ENCODE measurements around the gene ANKUB1.

ANKUB1 gene

GRCh38 chr3:149808209-149808829 is 16.0 kb upstream of the ANKUB1 start:
- peak; percentile 60 for DNase-seq

DNA sequence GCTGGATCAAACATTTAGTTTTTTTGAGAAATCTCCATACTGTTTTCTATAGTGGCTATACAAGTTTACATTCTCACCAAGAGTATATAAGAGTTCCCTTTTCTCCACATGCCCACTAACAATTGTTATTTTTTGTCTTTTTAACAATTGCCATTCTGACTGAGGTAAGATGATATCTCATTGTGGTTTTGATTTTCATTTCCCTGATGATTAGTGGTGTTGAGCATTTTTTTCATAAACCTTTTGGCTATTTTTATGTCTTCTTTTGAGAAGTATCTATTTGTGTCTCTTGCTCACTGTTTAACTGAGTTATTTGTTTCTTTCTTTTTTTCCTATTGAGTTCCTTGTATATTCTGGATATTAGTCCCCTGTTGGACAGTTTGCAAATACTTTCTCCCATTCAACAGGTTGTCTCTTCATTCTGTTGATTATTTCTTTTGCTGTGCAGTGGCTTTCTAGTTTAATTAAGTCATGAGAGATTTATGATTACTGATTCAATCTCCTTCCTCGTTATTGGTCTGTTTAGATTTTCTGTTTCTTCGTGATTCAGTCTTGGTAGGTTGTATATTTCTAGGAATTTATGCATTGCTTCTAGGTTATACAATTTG is 13.9 kb upstream of the ANKUB1 start:
- no peak for DNase-seq

DNA sequence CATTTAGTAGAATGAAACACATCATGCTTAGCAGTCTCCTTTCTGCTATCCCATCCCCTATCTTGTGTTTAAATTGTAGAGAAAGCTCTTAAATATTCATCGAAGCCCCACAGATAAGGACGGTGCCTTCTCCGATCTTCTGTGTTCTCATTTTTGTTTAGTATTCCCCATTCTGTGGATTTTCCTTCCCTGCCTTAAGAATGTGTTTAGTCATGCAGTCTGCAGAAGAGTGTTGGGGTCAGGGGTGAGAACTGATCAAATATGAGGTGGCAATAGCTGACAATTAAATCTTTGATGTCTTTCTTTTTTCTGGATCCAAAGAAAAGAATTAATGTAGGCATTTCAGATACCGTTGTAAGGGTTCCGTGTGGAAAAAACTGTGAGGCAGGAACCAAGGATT is 9.3 kb upstream of the ANKUB1 start:
- no peak for DNase-seq

DNA sequence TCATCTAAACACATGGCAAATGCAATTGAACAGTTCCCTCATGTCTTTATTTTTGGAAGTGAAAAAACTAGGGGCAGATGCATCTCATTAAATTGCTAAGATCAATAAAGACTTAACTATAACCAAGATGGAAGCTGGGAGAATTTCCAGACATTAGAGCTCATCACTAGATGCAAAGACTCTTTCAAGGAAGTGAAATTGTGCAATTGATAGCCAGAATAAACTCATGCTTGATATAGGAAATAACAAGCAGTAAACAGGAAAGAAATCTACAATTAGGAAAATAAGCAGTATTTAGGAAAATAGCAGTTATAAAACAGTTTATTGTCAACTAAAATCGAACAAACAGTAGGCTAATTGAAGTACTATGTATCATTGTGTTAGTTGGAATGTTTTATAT is 8.8 kb upstream of the ANKUB1 start:
- DNase-seq = no peak

DNA sequence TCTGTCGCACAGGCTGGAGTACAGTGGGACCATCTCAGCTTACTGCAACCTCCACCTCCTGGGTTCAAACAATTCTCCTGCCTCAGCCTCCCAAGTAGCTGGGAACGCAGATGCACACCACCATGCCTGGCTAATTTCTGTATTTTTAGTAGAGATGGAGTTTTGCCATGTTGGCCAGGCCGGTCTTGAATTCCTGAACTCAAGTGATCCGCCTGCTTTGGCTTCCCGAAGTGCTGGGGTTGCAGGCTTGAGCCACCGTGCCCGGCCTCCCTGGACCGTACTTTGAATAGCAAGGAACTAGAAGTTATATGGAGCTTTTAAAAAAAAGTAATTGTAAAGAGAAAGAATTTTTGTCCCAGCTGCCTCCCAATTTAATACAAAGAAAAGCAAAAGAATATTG is 8.3 kb upstream of the ANKUB1 start:
- DNase-seq = no peak

DNA sequence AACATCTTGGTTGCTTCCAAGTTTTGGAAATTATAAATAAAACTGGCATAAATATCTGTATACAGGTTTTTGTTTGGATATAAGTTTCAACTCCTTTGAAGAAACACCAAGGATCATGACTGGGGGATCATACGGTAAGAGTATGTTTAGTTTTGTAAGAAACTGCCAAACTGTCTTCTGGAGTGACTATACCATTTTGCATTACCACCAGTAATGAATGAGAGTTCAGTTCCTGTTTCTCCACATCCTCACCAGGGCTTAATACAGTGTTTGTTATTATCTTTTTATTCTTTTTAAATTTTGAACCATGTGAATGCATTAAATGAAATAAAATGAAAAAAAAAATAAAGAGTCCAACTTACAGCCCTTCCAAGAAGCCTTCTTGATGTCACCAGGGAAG is 3.7 kb upstream of the ANKUB1 start:
- no peak for DNase-seq

GRCh38 chr3:149790698-149791097 is 1.7 kb downstream of the ANKUB1 start:
- DNase-seq = no peak

- DNase-seq = no peak
Measured at GRCh38 chr3:149790268-149790667, 2.1 kb downstream of the ANKUB1 start.

DNA sequence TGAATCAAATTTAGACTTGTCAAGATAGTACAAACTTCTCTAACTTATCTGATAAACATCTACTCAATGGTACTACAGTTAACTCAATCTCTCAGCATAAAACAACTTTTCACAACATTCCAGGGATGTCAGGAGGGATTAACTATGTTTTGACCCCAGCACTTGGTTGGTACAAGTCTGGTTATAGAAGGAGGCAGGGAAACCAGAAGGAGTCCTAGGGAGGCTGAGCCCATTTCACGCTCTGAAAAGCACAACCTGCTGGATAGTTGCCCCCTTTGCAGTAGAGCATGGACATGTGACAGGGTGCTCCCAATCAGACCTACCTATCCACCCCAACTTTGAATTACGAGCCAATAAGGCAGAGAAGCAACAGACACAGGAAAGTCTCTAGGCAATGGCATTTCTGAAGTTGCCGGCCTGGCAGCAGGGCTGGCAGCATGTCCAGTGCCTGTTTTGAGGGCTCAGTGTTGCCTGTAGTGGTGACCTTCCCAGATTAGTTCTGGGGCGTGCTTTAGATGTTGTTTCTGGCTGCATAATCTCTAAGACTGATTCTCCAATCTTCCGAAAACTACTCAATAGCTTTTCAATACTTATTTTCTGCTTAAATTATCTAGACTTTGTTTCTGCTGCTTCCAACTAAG is 8.2 kb downstream of the ANKUB1 start:
- DNase-seq = no peak

DNA sequence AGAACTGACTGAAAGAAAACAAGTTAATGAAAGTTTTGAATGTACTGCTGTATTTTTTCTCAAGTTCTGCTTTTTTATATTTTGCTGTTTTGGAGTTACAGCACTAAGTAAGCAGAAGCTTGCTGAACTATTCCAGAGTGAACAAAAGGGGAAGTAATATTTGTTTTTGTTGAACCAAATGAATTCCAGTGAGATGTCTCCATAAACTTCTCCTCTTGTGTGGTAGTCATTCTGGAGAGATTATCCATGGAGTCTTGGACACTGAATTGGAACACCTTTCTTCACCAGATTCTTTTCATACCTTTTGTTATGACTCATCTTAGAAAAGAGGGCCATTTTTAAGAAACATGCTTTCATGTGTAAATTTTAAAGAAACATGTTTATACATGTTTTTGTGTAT is 8.8 kb downstream of the ANKUB1 start:
- no peak for DNase-seq

DNA sequence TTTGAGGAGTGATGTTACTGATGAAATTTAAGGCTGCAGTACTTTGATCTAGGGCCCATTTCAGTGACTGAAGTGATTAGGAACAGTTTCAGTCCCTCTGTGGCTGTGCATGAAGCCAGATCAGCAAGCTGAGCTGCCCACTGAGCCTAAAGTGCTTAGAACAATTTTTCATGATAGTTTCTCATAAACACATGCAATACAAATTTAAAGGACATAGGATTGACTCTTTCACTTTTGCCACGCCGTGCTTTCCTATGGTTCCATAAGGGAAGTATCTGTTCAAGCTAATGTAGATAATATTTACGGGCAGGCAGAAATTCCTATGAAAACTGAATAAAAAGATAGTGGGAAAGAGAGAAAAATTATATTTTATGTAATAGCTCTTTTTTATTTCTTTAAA is 10.6 kb downstream of the ANKUB1 start:
- DNase-seq = no peak

DNA sequence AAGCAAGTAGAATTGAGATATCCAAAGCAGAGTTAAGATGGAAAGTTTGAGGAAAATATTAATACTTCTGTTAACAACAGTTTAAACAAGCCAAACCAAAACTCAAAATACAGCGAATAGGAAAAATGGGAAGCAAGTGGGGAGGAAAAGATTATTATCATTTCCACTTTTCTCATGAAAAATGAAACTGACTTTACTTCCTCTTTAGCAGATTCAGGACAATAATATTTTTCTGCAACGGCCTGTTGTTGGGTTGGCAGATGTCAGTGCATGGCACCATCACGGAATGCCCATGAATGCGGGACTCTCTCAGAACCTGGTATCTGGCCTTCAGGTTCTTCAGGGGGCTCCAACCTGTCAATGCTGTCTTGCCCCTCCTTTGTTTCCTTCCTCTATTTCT is 11.1 kb downstream of the ANKUB1 start:
- peak; percentile 46 for DNase-seq

GRCh38 chr3:149777414-149778214 is 14.7 kb downstream of the ANKUB1 start:
- no peak for DNase-seq

- no peak for DNase-seq
Measured at GRCh38 chr3:149776170-149776569, 16.2 kb downstream of the ANKUB1 start.

DNA sequence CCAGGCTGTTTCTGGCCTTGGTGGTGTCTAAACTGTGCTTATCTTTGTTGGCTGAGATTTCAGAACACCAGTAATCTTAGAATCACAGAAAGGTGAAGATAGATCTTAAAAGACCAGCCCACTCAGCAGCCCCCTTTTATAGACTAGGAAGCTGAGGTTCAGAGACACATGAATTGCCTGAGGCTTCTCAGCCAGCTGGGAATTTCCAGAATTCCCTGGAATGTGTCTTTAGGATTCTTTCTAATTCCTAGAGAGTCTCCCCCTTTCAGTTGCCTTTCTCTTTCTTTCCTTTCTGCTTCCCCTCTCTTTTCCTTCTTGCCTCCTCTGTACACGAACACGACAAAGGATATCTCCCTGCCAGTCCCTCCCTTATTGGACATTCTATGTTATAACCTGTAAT is 19.5 kb downstream of the ANKUB1 start:
- DNase-seq = no peak

- DNase-seq = no peak
Measured at GRCh38 chr3:149771652-149772271, 20.6 kb downstream of the ANKUB1 start.

- no peak for DNase-seq
Measured at GRCh38 chr3:149770246-149770645, 22.1 kb downstream of the ANKUB1 start.

DNA sequence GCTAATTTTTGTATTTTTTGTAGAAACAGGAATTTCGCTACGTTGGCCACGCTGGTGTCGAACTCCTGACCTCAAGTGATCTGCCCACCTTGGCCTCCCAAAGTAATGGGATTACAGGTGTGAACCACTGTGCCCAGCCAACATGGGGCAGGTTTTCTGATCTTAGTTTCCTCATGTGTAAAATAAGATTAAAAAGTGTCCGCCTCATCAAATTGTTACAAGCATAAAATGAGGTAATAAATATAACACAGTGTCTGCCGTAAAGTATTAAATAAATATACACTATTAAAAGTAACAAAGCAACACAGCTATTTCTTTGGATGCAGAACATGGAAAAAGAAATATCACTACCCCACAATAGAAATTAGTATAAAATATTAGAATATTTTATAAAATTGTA is 23.6 kb downstream of the ANKUB1 start:
- DNase-seq = no peak

DNA sequence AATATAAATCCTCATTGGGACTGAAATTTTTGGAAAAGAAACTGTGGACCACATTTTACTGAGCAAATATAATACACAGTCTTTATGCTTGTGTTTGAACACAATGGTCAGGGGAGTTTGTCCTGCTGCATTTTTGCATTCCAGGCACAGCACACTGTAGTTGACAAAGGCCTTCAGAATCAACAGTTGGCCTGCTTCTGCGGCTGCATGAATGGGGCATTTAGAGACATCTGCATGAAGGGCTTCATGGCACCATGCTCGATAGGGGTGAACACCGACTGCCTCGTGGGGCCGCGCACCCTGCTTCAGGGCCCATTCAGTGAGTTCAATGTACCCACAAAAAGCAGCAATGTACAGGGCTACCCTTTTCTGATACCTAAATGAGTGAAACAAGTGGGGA is 24.6 kb downstream of the ANKUB1 start:
- no peak for DNase-seq

GRCh38 chr3:149765762-149766334 is 26.5 kb downstream of the ANKUB1 start:
- DNase-seq = no peak

- no peak for DNase-seq
Measured at GRCh38 chr3:149764302-149764701, 28.1 kb downstream of the ANKUB1 start.

DNA sequence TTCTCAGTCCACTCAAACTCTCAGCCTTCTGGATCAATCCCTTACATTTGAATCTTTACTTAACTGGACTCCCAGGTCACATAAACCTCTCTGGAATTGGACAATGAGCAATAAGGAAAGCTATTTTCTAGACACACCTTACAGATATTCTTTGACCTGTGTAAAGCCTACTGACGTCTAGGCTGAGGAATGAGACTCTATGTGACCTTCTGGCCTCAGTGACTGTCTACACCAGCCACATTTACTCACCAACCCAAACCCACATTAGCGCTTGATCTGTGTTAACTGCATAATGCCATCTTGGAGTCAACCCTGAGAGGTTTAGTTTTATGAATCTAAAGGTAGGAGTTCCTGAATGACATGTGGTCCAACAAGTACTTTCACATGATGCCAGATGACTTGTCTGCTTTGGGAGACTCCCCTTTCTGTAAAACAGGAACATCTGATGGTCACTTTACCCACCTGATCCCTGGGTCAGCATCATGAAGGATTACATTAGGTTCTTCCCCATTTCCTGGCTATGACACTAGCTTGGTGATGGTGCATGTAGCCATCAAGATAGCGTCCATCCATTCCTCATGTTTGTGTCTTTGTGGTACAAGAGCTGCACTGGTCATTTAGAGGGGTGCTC is 28.7 kb downstream of the ANKUB1 start:
- no peak for DNase-seq

DNA sequence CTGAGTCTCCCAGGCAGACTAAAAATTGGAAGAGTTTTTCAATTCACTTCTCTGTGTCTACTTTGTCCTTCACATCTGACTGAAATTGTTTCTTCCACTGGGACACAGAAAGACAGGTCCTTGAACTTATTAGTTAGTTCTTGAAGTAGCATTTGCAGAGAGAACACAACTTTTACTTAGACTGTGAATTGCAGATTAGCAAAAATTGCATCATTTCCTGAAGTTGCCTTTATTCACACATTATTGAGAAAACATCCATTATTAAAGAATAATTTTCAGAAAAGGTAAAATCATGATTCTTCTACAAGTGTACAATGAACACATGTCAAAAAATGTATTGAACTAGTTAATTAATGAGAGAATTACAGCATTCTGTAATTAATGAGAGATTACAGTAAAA is 38.6 kb downstream of the ANKUB1 start:
- DNase-seq = no peak
